Measurements from ENCODE around the gene TMEM121. TPM values are rescaled to one million over a fixed set of nuclear protein-coding genes. Genes with fewer than 3 reads are reported as not detected.

The TMEM121 gene
- polyA plus RNA-seq, 4 donors: 2.6 to 5.7 (median 2.7) TPM

DNA sequence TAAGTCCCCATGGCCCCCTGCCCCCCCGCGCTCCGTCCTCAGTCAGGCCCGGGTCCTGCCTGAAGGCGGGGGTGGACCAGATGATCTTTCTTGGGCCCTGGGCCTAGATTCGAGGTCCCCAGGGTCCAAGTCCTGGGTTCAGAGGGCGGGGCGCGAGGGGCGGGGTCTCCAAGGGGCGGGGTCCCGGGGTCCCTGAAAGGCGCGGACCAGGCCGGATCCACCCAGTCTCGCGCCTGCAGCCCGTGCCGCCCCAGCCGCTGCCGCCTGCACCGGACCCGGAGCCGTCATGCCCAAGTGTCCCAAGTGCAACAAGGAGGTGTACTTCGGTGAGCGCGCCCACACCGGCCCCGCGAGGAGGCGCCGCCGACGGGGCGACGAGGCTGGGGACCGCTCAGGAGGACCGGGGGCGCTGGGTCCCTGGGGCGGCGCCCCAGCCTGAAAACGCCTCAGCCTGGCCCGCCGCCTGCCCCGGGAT is 39.4 kb upstream of the TMEM121 start:
- no peak for DNase-seq (ENCODE audit: low read depth in 4 of 4, low spot score in 3 of 4)

DNA sequence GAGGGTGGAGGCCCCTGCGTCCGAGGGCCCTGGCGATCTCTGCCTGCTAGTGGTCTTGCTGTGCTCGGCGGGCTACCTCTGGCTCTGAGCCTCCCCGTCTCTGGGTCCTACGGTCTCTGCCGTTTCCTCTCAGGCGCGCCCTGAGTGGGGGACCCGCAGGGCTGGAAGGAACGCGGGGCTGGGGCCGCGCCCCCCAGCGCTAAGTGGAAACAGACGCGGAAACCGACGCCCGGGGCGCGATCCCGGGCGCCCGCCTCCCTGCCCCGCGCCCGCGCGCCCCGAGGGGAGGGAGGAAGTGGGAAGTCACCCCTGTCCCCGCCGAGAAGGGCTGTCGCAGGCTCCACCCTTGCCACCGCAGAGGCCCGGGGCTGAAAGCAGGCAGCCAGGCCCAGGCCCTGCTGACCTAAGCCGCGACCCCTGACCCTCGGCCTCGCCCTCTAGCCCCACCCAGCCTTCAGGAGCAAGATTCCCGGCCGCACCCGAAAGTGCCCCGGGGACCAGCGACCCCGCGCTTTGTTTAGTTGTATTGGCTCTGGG is 38.9 kb upstream of the TMEM121 start:
- DNase-seq (ENCODE audit: low read depth in 4 of 4, low spot score in 3 of 4): no peak

DNA sequence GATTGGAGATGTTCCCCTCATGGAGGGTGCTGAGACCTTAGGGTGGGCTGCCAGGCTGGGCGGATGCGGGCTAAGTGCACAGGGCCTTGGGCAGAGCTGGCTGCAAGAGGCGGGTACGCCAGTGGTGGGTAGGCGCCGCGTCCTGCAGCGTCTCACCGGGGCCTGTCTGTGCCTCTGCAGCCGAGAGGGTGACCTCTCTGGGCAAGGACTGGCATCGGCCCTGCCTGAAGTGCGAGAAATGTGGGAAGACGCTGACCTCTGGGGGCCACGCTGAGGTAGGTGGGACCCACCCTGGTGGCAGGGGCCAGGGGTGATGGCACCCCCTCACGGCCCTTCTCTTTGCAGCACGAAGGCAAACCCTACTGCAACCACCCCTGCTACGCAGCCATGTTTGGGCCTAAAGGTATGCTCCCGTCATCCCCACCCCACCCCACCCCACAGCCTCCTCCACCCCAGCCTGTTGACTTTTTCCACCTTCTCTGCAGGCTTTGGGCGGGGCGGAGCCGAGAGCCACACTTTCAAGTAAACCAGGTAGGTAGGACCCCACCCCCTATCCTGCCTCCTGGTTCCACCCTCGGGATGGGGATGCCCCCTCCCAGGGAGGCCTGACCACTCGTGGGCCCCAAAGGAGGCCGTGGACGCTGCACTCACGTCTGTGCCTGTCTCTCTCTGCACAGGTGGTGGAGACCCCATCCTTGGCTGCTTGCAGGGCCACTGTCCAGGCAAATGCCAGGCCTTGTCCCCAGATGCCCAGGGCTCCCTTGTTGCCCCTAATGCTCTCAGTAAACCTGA is 38.2 kb upstream of the TMEM121 start:
- DNase-seq (ENCODE audit: low read depth in 4 of 4, low spot score in 3 of 4): no peak

DNA sequence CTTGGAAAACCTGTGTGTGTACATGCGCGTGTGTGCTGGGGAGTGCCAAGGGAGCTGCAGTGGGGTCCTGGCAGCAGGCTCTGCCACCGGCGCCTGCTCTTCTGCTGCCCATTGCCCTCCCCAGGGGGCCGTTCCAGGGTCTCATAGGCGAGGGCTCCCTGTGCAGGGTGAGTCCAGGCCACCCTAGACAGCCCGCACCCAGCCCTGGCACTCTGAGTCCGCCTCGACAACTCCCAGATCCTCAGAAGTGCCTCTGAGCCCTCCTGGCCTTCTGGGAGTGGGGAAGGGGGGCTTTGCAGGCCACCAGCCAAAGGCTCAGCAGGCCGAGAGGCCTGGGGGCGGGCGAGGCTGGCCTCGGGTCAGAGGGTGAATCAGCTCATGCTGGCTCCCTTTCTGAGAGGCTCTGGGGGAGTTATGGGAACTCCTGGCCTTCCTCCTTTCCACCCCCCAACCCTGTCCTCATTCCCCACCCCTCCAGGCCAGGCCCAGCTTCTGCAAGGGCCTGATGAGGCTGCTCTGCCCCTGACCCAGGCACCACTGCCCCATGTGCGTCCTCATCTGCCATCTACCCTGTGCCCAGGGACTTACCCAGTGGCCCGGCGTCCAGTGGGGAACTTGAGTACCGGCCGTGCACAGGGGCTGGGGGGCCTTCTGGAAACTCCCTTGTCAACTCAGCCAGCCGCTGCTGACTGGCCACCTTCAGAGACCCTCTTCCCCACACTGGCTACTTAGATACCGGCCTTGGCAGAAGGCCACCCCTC is 37.4 kb upstream of the TMEM121 start:
- no peak for DNase-seq (ENCODE audit: low read depth in 4 of 4, low spot score in 3 of 4)

DNA sequence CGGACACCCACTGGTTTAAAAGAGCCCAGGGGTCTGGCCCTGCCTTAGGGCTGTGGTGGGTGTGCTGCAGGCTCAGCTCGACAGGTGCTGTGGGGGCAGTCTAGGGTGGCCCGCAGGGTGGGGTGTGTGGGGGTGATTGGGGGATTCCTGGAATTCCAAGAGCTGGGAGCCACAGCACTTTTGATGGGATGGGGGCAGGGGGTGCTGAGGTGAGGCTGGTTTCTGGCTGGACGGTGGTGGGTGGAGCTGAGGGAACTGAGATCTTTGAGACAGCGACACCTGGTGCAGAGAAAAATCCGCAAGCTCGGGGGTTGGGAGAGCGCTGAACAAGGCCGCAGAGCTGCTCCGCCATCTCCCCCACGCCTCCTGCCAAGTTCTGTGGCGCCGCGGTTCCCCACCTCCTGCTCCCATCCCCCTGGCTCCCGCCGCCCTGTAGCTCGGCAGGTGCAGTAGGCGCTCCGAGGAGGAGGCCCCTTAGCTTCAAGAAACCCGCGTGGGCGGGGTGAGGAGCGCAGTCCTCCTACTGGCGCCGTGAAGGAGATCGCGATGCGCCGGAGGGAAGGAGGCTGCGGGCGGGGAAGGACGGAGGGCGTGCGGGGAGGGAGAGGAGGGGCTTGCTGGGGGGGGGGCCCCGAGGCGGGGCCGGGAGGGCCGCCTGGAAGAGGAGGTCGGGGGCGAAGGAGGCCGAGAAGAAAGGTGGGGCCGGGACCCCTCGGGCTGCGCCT is 36.7 kb upstream of the TMEM121 start:
- peak; percentile 82 to 86 (median 84) for DNase-seq (ENCODE audit: low read depth in 4 of 4, low spot score in 3 of 4)

DNA sequence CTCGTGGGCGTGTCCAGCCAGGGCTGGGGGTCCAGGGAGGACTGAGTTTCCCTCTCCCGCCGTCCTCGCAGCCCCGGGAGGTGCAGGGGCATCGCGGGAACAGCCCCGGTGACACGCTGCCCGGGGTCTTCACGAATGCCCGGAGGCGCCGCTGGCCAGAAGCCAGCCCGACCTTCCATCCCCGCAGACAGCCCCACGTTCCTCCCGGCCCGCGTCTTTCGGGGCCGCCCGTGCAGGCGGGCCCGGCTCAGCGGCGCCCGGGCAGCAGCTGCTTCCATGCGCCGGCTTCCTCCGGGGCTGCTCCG is 36.2 kb upstream of the TMEM121 start:
- no peak for DNase-seq (ENCODE audit: low read depth in 4 of 4, low spot score in 3 of 4)

DNA sequence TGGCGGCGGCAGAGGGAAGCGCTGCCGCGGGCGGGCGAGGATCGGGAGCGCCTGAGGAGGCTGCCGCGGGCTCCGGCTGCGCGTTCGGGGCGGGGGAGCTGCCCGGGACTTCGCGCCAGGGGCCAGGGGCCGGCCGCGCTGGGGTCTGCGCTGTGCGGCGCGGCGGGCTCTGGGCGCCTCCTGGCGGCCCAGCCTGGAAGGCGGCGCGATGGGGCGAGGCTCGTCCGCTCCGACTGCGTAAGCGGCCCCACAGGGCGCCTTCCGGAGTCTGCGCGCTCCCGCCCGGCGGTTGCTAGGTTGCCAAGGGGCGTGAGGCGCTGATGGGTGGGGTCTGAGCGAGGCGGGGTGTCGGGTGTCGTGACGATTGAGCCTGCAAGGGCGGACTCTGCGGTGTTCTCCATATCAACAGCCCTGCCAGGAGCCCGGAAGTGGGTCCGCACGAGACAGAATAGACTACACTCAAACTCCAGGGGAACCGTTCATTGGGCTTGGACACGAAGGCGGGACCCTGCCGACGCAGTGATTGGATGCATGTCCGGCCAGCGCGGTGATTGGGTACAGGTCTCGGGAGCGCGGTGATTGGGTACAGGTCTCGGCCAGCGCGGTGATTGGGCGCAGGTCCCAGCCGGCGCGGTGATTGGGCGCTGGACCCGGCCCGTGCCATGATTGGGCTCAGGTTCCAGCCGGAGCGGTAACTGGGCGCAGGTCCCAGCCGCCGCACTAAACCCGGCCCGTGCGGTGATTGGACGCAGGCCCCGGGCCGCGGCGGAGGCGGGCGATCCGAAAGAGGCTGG is 35.6 kb upstream of the TMEM121 start, which contains the start of gene TEDC1:
Gene TEDC1 (plus strand): TSS at position 675 of the 794 bp plus-strand sequence. CDS start 130 bp downstream, outside the sequence.
- DNase-seq (ENCODE audit: low read depth in 4 of 4, low spot score in 3 of 4): peak; percentile 99 to 100 (median 100)

DNA sequence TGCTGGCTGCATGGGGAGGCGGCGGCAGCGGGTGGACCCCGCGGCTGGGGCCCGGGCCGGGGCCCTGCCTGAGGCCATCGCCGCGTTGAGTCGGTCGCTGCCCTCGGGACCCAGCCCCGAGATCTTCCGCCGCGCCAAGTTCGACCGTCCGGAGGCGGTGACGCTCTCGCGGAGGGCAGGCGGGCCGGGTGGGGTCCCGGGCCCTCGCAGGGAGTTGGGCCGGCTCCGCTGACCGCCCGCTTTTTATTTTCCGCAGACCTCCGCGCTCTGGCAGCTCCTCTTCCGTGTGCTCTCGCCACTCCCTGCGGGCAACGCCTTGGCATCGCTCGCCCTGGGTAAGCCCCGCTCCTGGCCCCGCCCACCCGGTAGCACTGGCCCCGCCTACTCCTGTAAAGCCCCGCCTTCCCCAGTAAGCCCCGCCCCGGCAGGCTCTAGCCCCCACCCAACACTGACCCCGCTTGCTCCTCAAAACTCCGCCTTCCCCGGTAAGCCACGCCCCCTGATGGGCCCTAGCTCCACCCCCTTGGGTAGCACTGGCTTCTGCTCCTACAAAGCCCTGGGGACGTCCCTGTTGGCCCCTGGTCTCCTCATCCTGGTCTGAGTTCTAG is 34.9 kb upstream of the TMEM121 start:
- no peak for DNase-seq (ENCODE audit: low read depth in 4 of 4, low spot score in 3 of 4)

DNA sequence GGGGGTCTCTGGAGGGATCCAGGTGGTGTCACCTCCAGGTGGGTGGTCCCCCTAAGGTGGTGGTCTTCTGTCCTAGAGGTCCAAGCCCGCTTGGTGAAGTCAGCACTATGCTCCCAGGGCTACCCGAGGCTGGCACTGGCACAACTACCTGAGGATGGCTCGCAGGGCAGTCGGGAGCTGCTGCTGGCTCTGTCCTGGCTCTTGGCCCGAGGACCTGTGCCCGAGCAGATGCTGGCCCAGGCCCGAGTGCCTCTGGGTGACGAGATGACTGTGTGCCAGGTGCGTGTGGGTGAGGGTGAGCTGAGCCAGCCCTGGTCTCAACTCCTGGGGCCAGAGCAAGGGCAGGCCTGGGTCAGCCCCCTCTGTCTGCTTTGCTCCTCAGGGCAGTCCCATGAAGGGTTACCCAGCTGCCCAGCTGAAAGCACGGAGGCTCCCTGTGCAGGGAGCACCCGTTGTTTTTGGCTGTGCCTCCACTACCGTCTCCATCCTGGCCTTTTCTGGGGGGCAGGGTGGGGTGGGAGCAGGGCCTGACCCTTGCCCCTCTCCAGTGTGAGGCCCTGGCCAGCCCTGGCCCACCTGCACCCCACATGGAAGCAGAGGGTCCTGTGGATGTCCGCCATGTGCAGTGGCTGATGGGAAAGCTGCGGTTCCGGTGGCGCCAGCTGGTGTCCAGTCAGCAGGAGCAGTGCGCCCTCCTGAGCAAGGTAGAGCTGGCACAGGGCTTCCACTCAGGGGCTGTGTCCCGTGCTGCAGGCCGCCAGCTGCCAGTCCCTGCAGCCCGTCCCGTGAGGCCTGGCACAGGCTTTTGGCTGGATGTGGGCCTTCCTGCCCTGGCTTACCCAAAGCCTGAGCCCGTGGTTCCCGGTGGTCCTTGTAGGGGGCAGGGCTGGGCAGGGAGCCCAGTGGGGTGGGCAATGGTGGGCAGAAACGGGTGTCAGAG is 34.1 kb upstream of the TMEM121 start:
- DNase-seq (ENCODE audit: low read depth in 4 of 4, low spot score in 3 of 4): no peak

DNA sequence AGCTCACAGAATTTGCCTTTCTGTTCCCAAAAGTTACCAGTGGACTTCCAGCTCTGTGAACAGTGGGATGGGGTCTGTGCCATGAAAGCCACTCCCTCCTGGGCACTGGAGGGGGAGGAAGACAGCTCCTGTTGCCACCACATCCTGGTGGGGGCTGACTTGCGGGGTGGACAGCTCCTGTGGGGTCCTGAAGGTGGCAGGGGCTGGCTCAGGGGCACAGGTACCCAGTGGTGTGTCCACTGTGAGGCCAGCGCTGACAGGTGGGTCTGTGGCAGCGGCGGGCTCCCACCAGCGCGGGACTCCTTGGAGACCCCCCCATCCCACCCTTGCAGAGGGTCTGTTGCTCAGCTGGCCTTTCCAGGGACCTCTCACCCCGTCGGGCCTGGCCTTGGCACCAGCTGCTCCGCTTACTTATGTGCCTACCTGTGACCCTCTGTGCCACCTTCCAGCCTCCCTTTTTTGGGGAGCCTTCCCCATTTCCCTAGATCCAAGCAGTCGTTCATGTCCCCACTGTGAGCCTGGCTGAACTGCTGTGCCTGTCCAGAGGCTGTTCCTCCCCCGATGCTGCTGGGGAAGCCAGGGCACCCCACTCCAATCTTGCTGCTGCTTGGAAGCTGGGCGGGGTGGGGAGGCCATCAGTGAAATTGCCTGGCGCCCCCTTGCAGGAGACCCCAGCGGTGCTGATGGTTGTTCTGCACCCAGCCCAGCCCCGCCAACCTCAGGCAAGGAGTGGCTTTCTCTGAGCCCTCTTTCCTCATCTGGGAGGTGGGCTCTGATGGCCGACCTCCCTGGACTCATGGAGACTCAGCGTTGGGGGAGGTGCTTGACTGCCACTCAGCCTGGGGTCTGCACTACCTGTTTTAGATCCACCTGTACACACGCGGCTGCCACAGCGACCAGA is 33.2 kb upstream of the TMEM121 start:
- no peak for DNase-seq (ENCODE audit: low read depth in 4 of 4, low spot score in 3 of 4)

DNA sequence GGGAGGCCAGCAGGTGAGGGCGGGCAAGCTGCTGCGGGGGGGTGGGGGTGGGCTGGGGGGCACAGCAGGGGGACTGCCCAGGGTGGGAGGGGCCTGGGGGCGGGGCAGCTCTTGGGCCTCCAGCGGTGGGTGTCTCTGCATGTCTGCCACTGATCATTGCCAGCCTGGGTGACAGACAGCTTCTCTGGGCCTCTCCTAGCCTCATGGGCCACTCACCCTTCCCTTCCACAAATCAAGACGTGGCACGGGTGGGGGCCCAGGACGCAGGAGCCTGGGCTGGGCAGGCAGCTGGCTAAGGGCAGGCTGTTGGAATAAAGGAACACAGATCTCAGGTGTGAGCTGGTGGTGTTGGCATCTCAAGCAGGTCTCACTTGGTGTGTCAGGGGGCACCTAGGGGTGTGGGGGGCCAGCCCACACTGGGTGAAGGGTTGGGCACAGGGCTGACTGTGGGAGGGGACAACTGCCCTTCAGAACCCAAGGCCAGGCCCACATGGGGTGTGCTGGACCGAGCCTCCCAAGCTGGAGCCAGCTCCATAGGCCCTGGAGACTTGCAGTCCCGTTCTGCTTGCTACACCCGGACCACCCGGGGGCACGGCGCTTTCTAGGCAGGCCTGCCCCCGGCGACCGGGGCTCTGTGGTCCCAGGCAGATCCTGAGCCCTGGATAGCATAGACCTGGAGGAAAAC is 32.3 kb upstream of the TMEM121 start:
- DNase-seq (ENCODE audit: low read depth in 4 of 4, low spot score in 3 of 4): no peak

DNA sequence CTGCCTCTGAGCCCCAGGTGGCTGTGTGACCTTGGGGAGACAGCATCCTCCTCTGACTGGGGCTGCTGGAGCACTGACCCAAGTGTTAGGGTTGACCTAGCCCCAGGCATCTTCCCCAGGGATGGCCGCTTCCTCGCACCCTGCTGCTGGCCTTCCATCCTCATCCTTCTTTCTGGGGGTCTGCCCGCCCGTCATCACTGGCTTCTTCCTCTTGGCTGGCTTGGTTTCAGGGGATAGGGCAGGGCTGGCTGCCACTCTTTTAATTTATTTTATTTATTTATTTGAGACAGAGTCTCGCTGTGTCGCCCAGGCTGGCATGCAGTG is 31.8 kb upstream of the TMEM121 start:
- DNase-seq (ENCODE audit: low read depth in 4 of 4, low spot score in 3 of 4): no peak

DNA sequence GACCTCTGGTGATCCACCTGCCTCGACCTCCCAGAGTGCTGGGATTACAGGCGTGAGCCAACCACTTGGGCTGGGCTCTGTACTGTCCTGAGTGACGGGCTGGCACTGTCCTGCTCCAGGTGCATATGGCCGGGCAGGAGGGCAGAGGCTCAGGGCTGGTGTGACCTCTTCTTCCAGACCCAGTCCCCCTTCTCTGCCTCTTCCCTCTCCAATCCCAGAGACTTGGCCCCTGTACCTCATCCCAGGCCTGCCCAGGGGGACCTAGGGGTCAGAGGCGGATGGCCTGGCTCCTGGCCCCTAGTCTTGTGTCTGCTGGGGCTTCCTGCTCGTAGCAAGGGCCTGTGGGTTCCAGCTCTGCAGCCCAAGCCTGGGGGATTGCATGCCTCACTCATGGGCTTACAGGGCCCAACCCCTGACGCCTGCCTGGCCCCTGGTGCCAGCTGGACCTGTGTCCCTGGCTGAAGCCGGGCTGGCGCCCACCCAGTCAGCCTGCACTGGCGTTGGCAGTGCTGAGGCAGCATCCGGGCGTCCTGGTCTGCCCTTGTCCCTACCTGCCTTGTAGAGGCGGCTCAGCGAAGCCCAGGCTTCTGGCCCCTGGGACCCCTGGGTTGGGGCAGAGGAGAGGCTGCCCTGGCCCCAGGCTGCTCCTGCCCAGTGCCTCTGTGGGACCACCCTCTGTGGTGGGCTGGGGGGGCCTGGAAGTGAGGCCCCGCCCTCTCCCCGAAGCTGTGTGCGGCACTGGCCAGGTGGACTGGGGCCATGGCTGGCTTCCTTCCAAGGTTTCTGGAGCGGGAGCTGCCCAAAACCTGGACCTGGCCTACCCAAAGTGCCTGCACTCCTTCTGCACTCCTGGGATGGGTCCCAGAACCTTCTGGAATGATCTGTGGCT is 31.0 kb upstream of the TMEM121 start:
- no peak for DNase-seq (ENCODE audit: low read depth in 4 of 4, low spot score in 3 of 4)

DNA sequence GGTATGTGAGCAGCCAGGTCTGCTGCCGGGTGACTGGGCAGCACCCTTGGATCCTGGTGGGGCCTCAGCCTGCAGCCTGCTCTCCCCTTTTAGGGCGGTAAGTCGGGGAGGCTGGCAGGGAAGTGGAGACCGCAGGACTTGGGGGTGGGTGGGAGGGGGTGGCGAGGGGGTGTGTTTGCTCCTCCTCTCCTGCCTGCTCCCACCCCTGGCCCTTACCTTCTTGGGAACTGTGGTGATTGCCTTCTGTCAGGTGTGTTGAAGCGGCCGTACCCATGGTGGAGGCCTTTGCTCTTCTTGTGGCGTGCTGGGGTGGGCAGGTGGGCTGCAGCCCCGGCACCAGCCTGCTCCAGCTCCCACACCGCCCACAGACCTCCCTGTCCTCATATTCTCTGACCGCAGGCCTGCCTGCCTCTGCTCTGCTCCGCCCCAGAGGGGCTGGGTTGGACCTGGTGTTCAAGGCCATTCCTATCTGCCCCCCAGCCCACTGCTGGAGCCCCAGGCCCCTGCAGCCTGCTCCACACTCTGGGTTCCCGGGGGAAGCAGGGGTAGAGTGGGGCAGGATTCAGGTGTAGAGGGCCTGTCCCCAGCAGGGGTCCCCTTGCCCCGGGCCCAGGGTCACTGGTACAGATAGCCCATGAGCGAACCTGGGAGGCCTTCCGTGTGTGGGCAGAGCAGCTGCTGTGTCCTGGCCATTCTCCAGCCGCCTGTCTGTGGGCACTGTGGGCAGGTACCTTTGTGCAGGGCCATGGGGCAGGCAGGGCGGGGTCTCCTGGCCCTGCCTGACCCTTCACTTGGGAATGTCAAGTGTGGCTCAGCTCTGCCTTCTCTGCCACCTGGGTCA is 30.2 kb upstream of the TMEM121 start:
- DNase-seq (ENCODE audit: low read depth in 4 of 4, low spot score in 3 of 4): no peak

DNA sequence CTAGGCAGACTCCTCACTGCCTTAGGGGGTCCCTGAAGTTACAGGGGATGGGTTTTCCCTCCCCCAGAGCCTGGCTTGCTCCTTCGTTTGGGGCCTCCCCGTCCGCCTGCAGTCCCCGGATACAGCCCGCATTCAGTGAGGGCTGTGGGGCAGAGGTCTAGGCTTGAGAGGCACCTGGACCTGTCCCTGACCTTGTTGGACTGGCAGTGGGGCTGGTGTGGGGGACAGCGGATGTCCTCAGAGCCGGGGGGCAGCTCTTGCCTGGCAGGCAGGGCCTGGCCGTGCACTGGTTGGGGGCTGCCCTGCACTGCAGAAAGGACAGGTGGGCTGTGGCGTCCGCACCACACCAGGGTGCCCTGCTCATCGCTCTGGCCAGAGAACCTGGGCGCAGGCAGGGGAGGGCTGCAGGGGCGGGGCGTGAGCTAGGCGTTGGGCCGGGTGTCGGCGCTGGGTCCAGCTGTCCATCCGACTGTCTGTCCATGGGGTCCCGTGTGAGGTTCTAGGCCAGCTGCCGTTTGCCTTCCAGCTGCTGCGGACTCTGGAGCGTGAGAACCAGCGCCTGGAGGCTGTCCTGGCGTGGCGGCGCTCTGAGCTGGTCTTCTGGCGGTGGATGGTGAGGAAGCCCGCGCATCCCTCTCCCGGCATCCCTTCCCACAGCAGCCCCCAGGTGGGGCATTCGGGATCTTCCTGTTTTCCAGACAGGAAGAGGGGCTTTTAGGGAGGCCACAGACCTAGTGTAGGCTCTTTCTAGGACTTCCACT is 29.4 kb upstream of the TMEM121 start:
- no peak for DNase-seq (ENCODE audit: low read depth in 4 of 4, low spot score in 3 of 4)
